Globus pallidus (tissue), 1 donor: ENCODE measurements around the gene PCDH9.
"Not testable (repeated sequence)": the region's sequence is repeated elsewhere in the genome, so short reads cannot be mapped to it uniquely, and the experiment has no call there.

Source experiments
- DNase-seq: peaks from one replicate; pipeline ENCODE4 v3.0.0-alpha.2; 2015; ENCODE audit warnings: low spot score

Gene PCDH9

DNA sequence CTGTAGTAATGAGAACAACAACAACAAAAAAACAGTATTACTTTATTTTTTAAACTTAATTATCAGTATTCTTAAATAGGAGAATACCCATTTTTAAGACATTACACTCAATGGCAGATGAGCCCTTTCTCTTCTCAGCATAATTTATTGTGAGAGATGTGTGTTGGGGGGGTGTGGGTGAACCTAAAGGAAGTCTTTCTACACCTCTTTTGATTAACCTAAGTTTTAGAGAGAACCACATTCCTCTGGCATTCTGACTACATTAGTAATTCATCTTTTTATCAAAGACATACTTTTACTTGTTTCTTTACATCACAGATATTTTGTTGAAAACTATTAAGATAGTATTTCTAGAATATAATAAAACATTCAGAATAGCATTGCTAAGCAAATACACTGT lies 890.9 kb downstream of the PCDH9 start:
- no peak for DNase-seq

DNA sequence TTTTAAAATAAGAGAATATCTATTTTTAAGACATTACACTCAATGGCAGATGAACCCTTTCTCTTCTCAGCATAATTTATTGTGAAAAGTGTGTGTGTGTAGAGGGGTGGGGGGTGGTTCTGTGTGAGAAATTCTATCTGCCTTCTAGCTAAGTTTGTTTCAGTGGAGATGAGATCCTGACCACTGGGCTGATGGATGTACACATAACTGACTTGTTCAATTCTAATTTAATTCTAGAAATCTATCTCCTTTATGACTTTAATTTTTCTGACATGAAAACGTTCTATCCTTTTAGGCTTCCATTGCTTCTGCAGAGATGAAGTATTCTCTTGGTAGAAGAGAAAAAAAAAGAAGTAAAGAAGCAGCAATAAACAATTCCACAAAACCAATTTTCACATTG lies 891.6 kb downstream of the PCDH9 start:
- DNase-seq, result no peak

DNA sequence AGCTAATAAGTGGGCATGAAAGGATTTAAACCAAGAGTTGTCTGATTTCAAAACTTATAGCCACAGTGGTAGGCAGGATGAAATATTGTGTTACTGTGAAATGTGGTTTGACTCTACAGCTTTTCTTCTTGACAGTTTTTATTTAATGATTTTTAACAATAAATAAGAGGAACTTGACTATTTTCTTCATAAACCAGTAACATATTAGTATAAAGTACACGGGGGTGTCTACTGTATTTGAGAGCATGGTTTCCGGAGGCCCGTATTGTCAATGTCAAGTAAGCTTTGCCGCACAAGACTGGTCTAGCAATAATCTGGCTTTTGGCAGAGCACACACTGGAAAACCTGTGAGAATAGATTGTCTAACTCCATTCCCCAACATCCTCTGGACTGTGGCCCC lies 894.5 kb downstream of the PCDH9 start:
- no peak for DNase-seq

DNA sequence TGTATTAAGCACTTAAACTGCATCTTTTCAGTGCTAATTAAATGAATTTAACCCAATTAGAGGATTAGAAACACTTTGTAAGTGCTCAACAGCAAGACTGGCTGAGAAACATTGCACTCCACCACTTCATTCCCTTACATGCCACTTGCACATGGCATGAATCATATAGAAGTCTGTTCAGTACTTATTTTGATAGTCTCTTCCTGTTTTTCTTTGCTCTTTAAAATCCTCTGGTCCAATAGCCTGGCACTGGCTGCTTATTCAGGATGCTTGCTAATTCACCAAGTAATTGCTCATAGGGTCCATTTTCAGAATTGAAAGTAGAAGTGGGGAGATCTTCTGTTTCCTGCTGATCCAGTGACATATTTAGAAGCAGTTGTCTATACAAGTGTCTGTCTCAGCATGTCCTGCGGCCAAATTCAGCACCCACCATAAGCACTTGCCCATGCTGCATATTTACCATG lies 900.1 kb downstream of the PCDH9 start:
- DNase-seq, result peak; percentile 53

- no peak for DNase-seq
These were observed 901.7 kb downstream of the PCDH9 start for GRCh38 chr13:66328476-66328875.

GRCh38 chr13:66323745-66324347 lies 906.3 kb downstream of the PCDH9 start:
- DNase-seq, result no peak

- no peak for DNase-seq
These were observed 907.2 kb downstream of the PCDH9 start for GRCh38 chr13:66322936-66323335.

GRCh38 chr13:66322193-66322740 lies 907.9 kb downstream of the PCDH9 start:
- DNase-seq, result no peak

- no peak for DNase-seq
These were observed 915.2 kb downstream of the PCDH9 start for GRCh38 chr13:66314911-66315310.

- DNase-seq, result no peak
These were observed 916.7 kb downstream of the PCDH9 start for GRCh38 chr13:66313413-66313812.

DNA sequence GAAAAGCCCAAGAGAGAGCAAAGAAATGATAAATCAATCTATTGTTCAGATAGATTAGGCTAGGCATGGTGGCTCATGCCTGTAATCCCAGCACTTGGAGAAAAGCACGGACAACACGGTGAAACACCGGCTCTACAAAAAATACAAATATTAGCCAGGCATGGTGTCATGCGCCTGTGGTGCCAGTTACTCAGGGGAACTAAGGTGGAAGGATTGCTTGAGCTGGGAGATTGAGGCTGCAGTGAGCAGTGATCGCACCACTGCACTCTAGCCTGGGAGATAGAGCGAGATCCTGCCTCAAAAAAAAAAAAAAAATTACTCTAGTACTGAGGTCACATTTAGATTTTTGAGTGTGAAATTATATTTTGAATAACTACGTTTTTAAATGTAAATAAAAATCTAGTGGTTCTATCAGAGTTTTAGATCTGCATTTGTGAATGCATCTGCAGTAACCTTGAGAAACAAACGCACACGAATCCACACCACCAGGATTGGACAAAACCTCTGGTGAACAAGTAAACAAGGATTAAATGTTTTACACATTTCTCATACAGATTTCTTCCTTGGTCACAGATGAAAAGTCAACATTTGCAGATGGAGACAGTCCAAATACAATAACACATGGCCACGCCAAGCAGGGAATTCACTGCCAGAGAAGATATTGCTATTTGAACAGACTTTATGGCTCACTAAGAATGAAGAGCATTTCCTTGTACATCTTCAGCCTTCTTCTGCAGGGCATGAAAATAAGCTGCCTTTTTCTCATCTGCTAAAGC lies 917.6 kb downstream of the PCDH9 start:
- no peak for DNase-seq

- no peak for DNase-seq
These were observed 924.0 kb downstream of the PCDH9 start for GRCh38 chr13:66305961-66306617.

DNA sequence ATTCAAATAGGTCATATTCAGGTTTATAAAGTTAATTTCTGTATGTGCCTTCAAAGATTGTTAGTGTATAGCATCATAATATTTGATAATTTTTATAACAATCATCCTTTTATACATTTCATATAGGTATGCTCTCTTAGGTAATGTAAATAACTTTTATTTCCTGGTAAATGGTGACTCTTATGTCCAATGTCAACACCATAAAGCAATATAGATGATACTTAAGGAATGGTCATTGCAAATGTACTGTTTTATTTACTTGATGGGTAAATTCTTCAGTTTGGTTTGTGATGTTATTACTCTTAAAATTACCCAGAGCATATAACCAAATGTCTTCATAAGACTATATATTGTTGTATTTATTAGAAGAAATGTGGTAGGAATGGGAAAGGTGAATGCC lies 928.7 kb downstream of the PCDH9 start:
- no peak for DNase-seq

DNA sequence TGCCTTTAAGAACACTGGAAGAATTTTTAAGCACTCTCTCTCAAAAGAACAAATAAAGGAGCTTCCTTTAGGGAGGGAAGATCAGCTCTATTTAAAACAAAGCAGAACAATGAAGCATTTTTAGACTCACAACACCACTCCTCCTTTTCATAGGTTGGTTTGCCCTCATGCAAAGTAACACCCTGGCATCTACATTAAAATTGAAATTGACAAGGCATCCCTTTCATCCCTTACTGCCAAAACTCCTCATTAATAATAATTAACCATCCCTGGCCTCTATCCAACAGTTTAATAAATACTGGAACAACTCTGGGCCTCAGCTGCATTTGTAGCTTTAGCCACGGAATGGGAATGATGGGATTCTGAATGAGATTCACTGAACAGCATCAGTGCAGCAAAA lies 929.1 kb downstream of the PCDH9 start:
- DNase-seq, result peak; percentile 33

DNA sequence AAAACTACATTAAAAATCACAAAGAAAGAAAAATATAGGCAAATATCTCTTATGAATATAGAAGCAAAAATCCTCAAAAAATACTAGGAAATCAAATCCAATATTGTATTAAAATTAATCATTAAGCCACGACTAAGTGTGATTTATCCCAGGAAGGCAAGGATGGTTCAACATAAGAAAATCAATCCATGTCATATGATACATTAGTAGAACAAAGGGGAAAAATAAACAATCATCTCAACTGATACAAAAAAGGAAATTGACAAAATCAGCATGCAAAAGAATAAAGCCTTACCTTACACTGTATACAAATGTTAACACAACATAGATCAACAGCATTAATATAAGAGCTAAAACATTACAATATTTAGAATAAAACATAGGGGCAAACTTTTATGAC lies 933.3 kb downstream of the PCDH9 start:
- DNase-seq, result no peak

DNA sequence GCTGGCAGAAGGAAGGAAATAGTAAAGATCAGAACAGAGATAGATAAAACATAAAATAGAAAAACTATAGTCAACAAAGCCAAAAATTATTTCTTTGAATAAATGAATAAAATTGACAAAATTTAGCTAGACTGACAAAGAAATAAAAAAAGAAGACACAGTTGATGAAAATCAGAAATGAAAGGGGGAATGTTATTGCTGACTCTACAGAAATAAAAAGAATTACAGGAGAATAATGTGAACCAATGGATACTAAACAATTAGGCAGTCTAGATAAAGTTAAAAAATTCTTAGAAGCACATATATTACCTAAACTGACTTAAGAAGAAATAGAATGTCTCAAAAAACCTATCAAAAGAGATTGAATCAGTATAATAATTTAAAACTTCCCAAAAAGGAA lies 933.8 kb downstream of the PCDH9 start:
- no peak for DNase-seq

DNA sequence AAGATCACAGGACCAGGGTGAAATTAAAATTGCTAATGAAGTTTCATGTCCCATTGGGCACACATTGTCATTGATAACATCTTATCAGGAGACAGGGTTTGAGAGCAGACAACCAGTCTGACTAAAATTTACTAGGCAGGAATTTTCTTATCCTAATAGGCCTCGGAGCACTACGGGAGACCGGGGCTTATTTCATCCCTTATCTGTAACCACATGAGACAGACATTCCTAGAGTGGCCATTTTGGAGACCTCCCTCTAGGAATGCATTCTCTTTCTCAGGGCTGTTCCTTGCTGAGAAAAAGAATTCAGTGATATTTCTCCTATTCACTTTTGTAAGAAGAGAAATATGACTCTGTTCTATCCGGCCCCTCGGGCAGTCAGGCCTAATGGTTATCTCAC lies 943.3 kb downstream of the PCDH9 start:
- DNase-seq, result not testable (repeated sequence)

DNA sequence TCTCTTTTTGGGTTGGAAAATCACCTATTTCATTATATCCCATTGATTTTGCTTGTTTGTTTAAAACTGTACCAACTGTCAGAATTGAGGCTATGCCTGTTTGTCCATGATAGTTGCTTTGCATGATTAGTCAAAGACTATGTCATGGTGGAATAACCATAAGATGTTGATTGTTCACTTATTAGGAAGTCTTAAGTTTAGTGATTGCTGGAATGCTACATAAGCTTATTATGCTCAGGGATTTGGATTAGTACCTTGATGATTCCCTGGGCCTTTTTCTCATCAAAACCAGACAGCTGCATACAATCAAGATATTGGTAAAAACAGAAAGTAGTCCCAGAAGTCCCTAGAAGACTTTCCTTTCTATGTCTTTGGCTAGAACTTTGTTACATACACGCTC lies 954.7 kb downstream of the PCDH9 start:
- no peak for DNase-seq

DNA sequence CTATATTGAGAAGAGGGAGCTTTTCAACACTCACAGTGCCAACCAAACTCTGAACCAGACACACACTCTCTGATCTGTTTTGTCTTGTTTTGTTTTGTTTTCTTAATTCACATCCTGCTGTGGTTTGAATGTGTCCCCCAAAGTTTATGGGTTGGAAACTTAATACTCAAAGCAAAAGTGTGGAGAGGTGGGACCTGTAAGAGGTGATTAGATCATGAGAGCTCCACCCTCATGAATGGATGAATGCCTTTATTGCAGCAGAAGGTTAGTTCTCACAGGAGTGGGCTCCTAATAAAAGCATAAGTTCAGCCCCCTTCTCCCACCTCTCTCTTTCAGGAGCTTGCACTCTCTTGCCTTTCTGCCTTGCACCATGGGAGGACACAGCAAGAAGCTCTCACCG lies 957.1 kb downstream of the PCDH9 start:
- DNase-seq, result no peak

- DNase-seq, result no peak
These were observed 963.4 kb downstream of the PCDH9 start for GRCh38 chr13:66266761-66267160.

- no peak for DNase-seq
These were observed 963.8 kb downstream of the PCDH9 start for GRCh38 chr13:66266348-66266747.

DNA sequence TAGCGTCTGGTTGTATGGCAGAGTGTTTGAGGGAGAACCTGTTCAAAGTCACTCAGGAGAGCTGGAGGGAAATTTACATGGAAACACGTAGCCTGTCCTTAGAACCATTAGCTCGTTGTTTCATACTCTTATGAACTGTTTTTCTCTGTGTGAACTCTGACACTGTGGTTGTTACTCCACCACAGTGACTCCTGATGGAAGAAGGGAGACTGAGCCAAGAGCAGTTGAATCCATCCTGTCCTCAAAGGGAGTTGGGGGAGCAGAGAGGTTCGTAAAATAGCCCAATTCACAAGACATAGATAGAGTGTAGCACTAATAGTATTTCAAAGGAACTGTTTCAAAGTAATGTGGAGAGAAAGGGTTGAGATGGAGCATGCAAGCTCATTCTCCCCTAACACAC lies 964.8 kb downstream of the PCDH9 start:
- peak; percentile 8 for DNase-seq

- DNase-seq, result peak; percentile 6
These were observed 965.2 kb downstream of the PCDH9 start for GRCh38 chr13:66264971-66265370.
